Liver (tissue), 3 donors: Measurements from ENCODE around the gene PLA2G15.

Experiments used
- CTCF ChIP-seq: fragments of 150-350 bp; IDR thresholded peaks from 2 replicates; pipeline ENCODE4 v1.5.1; 2017; ENCODE audit warnings: improper control_type of control experiment, low read depth, low read length; ENCODE audit not compliant: missing input control
- GABPA ChIP-seq, 2 donors: IDR thresholded peaks in 1 of 2; conservative IDR thresholded peaks in 1 of 2; 2 replicates each; pipeline ENCODE4 v1.6.1; 2016; ENCODE audit warnings: antibody characterized with exemption in 2 of 2, mild to moderate bottlenecking in 1 of 2, moderate library complexity in 1 of 2
- MAX ChIP-seq: IDR thresholded peaks from 2 replicates; pipeline ENCODE4 v1.6.1; 2016; ENCODE audit warnings: antibody characterized with exemption
- SP1 ChIP-seq: IDR thresholded peaks from 2 replicates; pipeline ENCODE4 v1.6.1; 2018; ENCODE audit warnings: antibody characterized with exemption, mild to moderate bottlenecking
- YY1 ChIP-seq: IDR thresholded peaks from 2 replicates; pipeline ENCODE4 v1.6.1; 2016; ENCODE audit warnings: antibody characterized with exemption, mild to moderate bottlenecking
- donor health status: healthy.
- donor health status: healthy.

GRCh38 chr16:68219725-68220351 lies 25.3 kb upstream of the PLA2G15 start:
- no peak for TF ChIP-seq MAX
- TF ChIP-seq CTCF: no peak
- no peak for TF ChIP-seq GABPA (IDR thresholded peaks at IDR 0.05 in 1 of 2, conservative IDR thresholded peaks at IDR 0.05 in 1 of 2)
- TF ChIP-seq YY1: no peak
- no peak for TF ChIP-seq SP1
